DMS 273 (cell line): ENCODE results near the gene CLEC18B.
"Not testable (repeated sequence)": the region's sequence is repeated elsewhere in the genome, so short reads cannot be mapped to it uniquely, and the experiment has no call there.

Source experiments
- DNase-seq: peaks from one replicate; lab custom pipeline; 2025; ENCODE audit not compliant: unreplicated experiment; lab: John Stamatoyannopoulos, UW

Gene CLEC18B

GRCh38 chr16:74446866-74447265 lies 25.6 kb upstream of the CLEC18B start:
- no peak for DNase-seq

GRCh38 chr16:74443624-74444346 lies 22.5 kb upstream of the CLEC18B start:
- DNase-seq, result not testable (repeated sequence)

- DNase-seq, result no peak
Measured at GRCh38 chr16:74439685-74440084, 18.4 kb upstream of the CLEC18B start.

GRCh38 chr16:74438492-74438979 lies 17.3 kb upstream of the CLEC18B start:
- DNase-seq, result no peak

GRCh38 chr16:74431516-74431915 lies 10.2 kb upstream of the CLEC18B start:
- DNase-seq, result no peak

- DNase-seq, result peak; percentile 65
Measured at GRCh38 chr16:74430036-74430712, 8.9 kb upstream of the CLEC18B start.

- not testable (repeated sequence) for DNase-seq
Measured at GRCh38 chr16:74428493-74428892, 7.2 kb upstream of the CLEC18B start.

- DNase-seq, result not testable (repeated sequence)
Measured at GRCh38 chr16:74425751-74426150, 4.5 kb upstream of the CLEC18B start.

GRCh38 chr16:74423721-74424120 lies 2.4 kb upstream of the CLEC18B start:
- DNase-seq, result not testable (repeated sequence)

GRCh38 chr16:74422086-74422485 lies 808 bp upstream of the CLEC18B start:
- DNase-seq, result not testable (repeated sequence)

- not testable (repeated sequence) for DNase-seq
Measured at GRCh38 chr16:74421482-74421785, 156 bp upstream of the CLEC18B start.

- not testable (repeated sequence) for DNase-seq
Measured at GRCh38 chr16:74419811-74420210, 1.5 kb downstream of the CLEC18B start.

GRCh38 chr16:74417897-74418296 lies 3.4 kb downstream of the CLEC18B start:
- not testable (repeated sequence) for DNase-seq

- DNase-seq, result not testable (repeated sequence)
Measured at GRCh38 chr16:74413920-74414319, 7.4 kb downstream of the CLEC18B start.

GRCh38 chr16:74413485-74413884 lies 7.8 kb downstream of the CLEC18B start:
- DNase-seq, result not testable (repeated sequence)

- DNase-seq, result not testable (repeated sequence)
Measured at GRCh38 chr16:74412775-74413390, 8.4 kb downstream of the CLEC18B start.

GRCh38 chr16:74412138-74412774 lies 9.0 kb downstream of the CLEC18B start:
- not testable (repeated sequence) for DNase-seq

- not testable (repeated sequence) for DNase-seq
Measured at GRCh38 chr16:74410981-74411380, 10.3 kb downstream of the CLEC18B start.

GRCh38 chr16:74410057-74410957 lies 11.0 kb downstream of the CLEC18B start:
- peak; percentile 15 for DNase-seq

- DNase-seq, result not testable (repeated sequence)
Measured at GRCh38 chr16:74409185-74409981, 11.9 kb downstream of the CLEC18B start.
